NCI-H2227 treated with DMSO at 0.1 percent for 48 hours (cell line): ENCODE results near the gene LMNTD1.
"Not testable (repeated sequence)": the region's sequence is repeated elsewhere in the genome, so short reads cannot be mapped to it uniquely, and the experiment has no call there.

Experiments
- DNase-seq: peaks from one replicate; lab custom pipeline; 2025; lab: John Stamatoyannopoulos, UW

Gene LMNTD1

GRCh38 chr12:25553098-25553497 lies at the start of gene LMNTD1:
LMNTD1 (minus strand) TSS chr12:25553283; CDS start chr12:25552959, 324 bp downstream.
- no peak for DNase-seq

GRCh38 chr12:25598956-25599355 lies 45.9 kb upstream of the LMNTD1 start:
- DNase-seq = no peak

GRCh38 chr12:25595496-25595895 lies 42.4 kb upstream of the LMNTD1 start:
- not testable (repeated sequence) for DNase-seq

- DNase-seq = no peak
These were observed 41.3 kb upstream of the LMNTD1 start for GRCh38 chr12:25594376-25594775.

- no peak for DNase-seq
These were observed 39.8 kb upstream of the LMNTD1 start for GRCh38 chr12:25592725-25593495.

- DNase-seq = no peak
These were observed 38.1 kb upstream of the LMNTD1 start for GRCh38 chr12:25591144-25591543.

GRCh38 chr12:25590011-25590721 lies 37.1 kb upstream of the LMNTD1 start:
- DNase-seq = no peak

GRCh38 chr12:25587346-25587745 lies 34.3 kb upstream of the LMNTD1 start:
- DNase-seq = no peak

- no peak for DNase-seq
These were observed 32.6 kb upstream of the LMNTD1 start for GRCh38 chr12:25585662-25586061.

- no peak for DNase-seq
These were observed 32.0 kb upstream of the LMNTD1 start for GRCh38 chr12:25585021-25585523.

- DNase-seq = no peak
These were observed 31.5 kb upstream of the LMNTD1 start for GRCh38 chr12:25584596-25584995.

GRCh38 chr12:25583545-25583944 lies 30.5 kb upstream of the LMNTD1 start:
- DNase-seq = no peak

- no peak for DNase-seq
These were observed 28.0 kb upstream of the LMNTD1 start for GRCh38 chr12:25581067-25581466.

- no peak for DNase-seq
These were observed 25.5 kb upstream of the LMNTD1 start for GRCh38 chr12:25578411-25579143.

- no peak for DNase-seq
These were observed 21.7 kb upstream of the LMNTD1 start for GRCh38 chr12:25574761-25575160.

- no peak for DNase-seq
These were observed 20.3 kb upstream of the LMNTD1 start for GRCh38 chr12:25573346-25573745.

GRCh38 chr12:25570418-25570817 lies 17.3 kb upstream of the LMNTD1 start:
- DNase-seq = no peak

- DNase-seq = no peak
These were observed 13.3 kb upstream of the LMNTD1 start for GRCh38 chr12:25566202-25566949.

- DNase-seq = no peak
These were observed 5.5 kb upstream of the LMNTD1 start for GRCh38 chr12:25558586-25558985.

GRCh38 chr12:25557830-25558436 lies 4.8 kb upstream of the LMNTD1 start:
- no peak for DNase-seq

GRCh38 chr12:25556153-25556552 lies 3.1 kb upstream of the LMNTD1 start:
- no peak for DNase-seq
